A172 (cell line): ENCODE data around the gene BCDIN3D. TPM values are rescaled to one million over a fixed set of nuclear protein-coding genes. Genes with fewer than 3 reads are reported as not detected.
A peak's percentile ranks its signal among the peaks of the same experiment; 100 is the strongest.
"Not testable (repeated sequence)": the region's sequence is repeated elsewhere in the genome, so short reads cannot be mapped to it uniquely, and the experiment has no call there.

Source experiments
- DNase-seq: peaks from one replicate; pipeline ENCODE4 v3.0.0-alpha.2; 2015; ENCODE audit warnings: low spot score
- total RNA-seq: library from RNA; depleted of rRNA; stranded (reverse); fragments of >200 nt; shearing (Covaris generic); gene quantifications from 2 replicates; pipeline ENCODE4 v1.2.3, GENCODE V29; 2014

The BCDIN3D gene
- total RNA-seq, 1 experiment from 2014 or later = 1.5 TPM

GRCh38 chr12:49877066-49877465, 34.2 kb upstream of the BCDIN3D start:
- DNase-seq = no peak

GRCh38 chr12:49876070-49876469, 33.2 kb upstream of the BCDIN3D start:
- DNase-seq = no peak

GRCh38 chr12:49875115-49875720, 32.3 kb upstream of the BCDIN3D start:
- DNase-seq = no peak

GRCh38 chr12:49874142-49874897, 31.4 kb upstream of the BCDIN3D start:
- no peak for DNase-seq

- DNase-seq = no peak
Measured at GRCh38 chr12:49873361-49873934, 30.5 kb upstream of the BCDIN3D start.

GRCh38 chr12:49872781-49873181, 29.9 kb upstream of the BCDIN3D start:
- no peak for DNase-seq

- DNase-seq = no peak
Measured at GRCh38 chr12:49872381-49872780, 29.5 kb upstream of the BCDIN3D start.

GRCh38 chr12:49871811-49872251, 28.9 kb upstream of the BCDIN3D start:
- DNase-seq = not testable (repeated sequence)

GRCh38 chr12:49871263-49871561, 28.3 kb upstream of the BCDIN3D start:
- DNase-seq = no peak

- DNase-seq = no peak
Measured at GRCh38 chr12:49870501-49871262, 27.8 kb upstream of the BCDIN3D start.

- no peak for DNase-seq
Measured at GRCh38 chr12:49869816-49870500, 27.1 kb upstream of the BCDIN3D start.

GRCh38 chr12:49868952-49869815, 26.3 kb upstream of the BCDIN3D start:
- peak; percentile 99 for DNase-seq

- no peak for DNase-seq
Measured at GRCh38 chr12:49868449-49868848, 25.5 kb upstream of the BCDIN3D start.

- DNase-seq = peak; percentile 48
Measured at GRCh38 chr12:49867570-49868341, 24.9 kb upstream of the BCDIN3D start.

- DNase-seq = peak; percentile 55
Measured at GRCh38 chr12:49866859-49867569, 24.1 kb upstream of the BCDIN3D start.

- DNase-seq = no peak
Measured at GRCh38 chr12:49865782-49866135, 22.9 kb upstream of the BCDIN3D start.

GRCh38 chr12:49865109-49865781, 22.3 kb upstream of the BCDIN3D start:
- DNase-seq = no peak

GRCh38 chr12:49864798-49865090, 21.8 kb upstream of the BCDIN3D start:
- no peak for DNase-seq
